Stimulated activated CD8-positive, alpha-beta memory T cell treated with anti-CD3 and anti-CD28 coated beads, Interleukin-4, amount 100 ng/mL, for 48 hours (primary cell): ENCODE results near the gene ZDHHC20.
"Not testable (repeated sequence)": the region's sequence is repeated elsewhere in the genome, so short reads cannot be mapped to it uniquely, and the experiment has no call there.

Experiments used
- DNase-seq: peaks from one replicate; pipeline ENCODE4 v3.0.0-alpha.2; 2020

ZDHHC20 gene

DNA sequence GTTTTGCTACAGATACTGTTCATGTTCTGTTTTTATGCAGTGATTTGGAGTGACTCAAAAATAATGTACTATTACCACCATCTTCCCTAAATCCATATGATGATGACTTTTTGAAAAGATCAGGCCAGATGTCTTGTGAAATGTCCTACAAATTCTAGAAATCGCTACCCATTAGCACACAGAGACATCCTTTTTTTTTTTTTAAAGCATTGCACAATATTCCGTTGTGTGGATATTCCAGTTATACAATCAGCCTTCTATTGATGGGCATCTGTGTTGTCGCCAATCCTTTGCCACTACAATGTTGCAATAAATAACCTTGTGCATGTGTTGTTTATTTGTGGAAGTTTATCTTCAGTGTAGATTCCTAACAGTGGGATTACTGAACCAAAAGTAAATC, 24.5 kb downstream of the ZDHHC20 start:
- DNase-seq = no peak

DNA sequence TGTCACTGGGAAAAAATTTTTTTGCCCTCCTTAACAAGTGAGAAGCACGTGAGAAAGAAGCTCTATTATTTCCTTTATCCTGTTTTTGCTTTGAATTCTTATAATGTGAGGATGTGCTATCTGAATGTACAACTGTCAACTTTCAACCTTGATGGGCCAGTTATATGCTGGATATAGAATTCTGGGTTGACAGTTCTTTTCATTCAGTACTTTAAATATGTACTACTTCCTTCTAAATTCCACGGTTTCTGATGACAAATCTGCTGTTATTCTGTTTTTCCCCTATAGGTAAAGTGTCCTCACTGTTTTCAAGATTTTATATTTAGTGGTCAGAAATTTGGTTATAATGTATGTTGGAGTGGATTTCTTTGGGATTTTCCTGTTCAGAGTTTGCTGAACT, 29.9 kb downstream of the ZDHHC20 start:
- no peak for DNase-seq

DNA sequence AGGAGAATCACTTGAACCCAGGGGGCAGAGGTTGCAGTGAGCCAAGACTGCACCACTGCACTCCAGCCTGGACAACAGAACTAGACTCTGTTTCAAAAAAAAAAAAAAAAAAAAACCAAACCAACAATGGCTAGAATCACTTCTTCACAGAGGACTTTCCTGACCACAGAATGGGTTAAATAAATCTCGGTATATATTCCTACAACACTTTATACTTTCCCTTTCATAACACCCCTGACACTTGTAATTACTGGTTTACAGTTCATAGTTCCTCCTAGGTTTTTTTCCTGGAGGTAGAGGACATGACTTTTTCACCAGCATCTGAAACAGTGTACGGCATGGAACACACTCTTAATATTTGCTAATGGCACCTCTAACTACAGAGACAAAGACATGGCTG, 31.4 kb downstream of the ZDHHC20 start:
- no peak for DNase-seq

DNA sequence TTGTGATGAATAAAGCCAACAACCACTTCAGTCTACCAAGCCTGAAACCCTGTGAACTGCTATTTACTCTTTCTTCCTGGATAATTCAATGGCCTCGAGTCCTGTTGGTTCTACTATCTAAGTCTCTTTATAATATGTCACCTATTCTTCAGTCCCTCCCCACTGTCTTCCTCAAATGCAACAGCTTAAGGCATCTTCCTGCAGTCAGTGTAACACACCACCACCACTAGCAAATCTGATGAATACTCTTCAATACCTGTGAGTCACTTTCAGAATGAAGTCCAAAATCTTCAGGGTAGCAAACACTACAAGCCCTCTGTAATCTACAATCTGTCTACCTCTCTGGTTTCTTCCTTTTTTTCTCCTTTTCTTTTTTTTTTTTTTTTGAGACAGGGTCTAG, 32.9 kb downstream of the ZDHHC20 start:
- no peak for DNase-seq

DNA sequence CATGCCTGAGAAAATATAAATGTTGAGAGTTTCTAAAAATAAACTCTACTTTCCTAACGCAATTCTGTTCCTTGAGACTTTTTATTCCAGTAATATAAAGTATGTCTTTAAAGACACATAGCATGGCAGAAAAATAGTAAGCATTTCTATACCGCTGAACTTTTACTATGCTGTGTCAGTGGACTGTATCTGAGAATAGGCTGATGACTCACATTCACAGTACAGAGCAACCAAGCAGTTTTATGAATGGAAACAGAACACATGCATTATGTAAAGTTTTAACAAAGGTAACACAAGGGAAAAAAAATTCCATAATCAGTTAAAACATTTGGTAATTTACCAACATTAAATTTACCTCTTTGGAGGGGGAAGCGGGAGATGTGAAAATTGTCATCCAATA, 38.4 kb downstream of the ZDHHC20 start:
- DNase-seq = no peak

DNA sequence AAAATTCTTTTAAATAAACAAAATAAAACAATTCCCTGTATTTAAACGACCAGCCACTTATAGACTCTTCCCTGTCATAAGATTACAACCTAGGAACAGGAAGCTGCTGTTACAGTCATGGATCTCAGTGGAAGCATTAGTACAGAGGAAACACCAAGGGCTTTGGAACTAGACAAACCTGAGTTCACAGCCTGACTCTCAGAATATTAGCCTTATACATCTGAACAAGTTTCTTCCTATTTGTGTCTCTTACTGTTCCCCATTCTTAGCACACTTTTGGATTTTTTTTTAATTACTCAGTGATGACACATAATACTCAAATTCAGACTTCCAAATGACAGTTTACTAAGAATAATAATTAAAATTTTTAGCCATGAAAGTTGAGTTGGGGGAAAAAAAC, 46.1 kb downstream of the ZDHHC20 start:
- no peak for DNase-seq

DNA sequence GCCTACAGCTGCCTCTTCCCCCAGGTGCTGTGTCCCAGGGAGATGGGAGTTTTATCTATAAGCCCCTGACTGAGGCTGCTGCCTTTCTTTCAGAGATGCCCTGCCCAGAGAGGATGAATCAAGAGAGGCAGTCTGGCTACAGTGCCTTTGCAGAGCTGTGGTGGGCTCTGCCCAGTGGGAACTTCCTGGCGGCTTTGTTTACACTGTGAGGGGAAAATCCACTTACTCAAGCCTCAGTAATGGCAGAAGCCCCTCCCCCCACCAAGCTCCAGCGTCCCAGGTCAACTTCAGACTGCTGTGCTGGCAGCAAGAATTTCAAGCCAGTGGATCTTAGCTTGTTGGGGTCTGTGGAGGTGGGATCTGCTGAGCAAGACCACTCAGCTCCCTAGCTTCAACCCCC, 48.6 kb downstream of the ZDHHC20 start:
- DNase-seq = not testable (repeated sequence)

DNA sequence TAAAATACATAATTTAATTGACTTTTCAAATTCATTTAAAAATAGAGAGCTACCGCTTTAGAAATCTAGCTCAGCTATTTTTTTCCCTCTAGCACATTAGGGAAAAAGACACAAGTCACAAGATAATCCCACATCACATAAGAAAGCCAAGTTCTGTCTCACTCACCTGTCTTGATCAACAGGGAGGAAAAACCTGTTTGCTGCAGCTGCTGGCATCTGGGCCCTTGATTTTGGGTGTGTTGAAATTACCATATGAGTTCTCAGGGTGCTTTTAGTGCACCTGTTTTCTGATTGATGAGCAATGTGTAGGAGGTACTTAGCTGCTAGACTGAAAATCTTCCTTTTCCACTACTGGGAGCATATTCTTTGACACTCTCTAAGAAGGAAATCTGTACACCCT, 53.8 kb downstream of the ZDHHC20 start:
- no peak for DNase-seq

DNA sequence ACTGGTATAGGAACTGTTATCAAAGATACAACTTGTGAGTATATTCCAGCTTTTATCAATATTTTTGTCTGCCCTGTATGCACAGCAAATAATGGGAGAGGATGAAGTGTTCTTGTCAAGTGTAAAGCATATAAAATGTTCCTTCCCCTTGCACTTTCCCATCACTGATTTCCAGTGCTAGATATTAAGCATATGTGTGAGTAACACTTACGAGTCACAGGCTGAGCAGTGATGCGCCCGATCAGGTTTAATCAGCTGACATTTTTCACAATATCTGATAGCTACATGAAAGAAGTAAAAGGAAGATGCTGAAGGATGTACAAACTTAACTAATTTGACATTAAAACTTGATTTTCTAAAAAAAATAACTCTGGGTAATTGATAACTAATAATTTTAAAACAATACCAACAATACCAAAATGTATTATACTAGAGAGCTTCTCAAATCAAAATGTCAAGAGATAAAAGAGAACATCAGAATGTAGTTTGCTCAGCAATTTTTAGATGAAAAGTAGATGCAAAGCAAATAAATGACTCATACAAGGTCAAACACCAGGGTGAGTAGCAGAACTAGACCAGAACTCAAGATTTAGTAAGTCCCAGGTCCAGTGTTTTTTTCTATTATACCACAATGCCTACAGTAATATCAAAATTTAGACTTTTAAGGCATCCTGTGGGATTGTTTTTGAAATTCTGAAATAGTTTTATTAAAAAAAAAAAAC, 56.4 kb downstream of the ZDHHC20 start:
- DNase-seq = no peak

DNA sequence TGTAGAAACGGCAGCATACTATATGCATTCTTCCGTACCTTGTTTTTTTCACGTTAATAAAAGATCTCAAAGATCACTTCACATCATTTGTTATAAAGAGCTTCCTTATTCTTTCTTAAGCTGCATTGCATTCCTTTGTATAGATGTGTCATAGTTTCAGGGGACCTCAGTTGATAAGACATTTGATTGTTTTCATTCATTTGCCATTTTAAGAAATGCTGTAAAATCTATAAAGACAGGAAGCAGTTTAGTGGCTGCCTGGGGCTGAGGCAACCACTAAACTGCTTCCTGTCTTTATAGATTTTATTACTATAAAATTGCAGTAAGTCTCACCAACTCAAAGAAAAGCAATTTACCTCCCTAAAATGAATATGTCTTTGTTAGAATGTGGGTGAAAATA, 59.4 kb downstream of the ZDHHC20 start:
- DNase-seq = no peak

DNA sequence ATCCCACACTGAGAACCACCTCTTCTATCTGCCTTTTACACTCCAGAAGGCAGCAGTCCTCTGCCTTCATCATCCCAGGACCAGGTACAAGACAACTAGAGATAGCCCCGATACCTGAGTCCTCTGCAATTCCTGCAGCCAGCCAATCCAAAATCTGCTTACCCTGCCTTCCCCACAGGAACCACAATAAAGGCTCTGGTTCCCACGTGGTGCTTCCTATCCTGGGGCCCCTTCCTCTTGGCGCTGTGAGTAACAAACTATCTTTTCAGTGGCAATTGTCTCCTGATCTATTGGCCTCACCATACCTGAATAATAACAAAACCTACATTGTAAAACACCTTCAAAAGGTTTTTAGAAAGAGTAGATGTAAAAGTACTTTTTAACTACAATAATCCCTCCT, 63.1 kb downstream of the ZDHHC20 start:
- peak; percentile 37 for DNase-seq

DNA sequence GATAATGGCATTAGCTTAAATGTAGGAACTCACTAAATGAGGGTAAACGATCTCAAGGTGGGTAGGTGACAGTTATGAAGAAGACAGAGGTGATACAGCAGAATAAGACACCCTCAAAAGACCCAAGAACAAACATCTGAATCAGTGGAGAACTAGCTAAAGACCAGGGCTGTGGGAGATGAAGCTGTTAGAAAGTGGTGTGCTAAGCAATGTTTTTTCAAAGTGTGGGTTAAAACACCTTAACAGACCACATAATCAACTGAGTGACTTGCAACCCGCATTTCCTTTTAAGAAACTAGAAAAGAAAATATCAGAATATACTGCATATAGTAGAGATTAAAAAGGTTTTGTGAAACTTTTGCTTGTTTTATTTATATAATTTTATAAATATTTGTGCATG, 70.0 kb downstream of the ZDHHC20 start:
- DNase-seq = no peak

DNA sequence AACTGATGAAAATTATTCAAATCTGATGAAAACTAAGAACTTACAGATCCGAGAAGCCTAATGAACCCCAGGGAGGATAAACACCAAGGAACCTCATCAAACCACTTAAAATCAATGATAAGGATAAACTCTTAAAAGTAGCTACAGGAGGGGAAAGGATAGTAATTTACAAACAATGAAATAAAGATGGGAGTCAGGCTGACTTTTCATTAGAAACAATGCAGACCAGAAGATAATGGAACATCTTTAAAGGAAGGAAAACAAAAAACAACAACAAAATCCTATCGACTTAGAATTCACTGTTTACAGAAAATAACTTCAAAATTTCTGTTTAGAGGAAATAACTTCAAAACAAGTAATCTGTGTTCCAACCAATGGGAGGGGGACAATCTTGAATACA, 73.4 kb downstream of the ZDHHC20 start:
- no peak for DNase-seq

DNA sequence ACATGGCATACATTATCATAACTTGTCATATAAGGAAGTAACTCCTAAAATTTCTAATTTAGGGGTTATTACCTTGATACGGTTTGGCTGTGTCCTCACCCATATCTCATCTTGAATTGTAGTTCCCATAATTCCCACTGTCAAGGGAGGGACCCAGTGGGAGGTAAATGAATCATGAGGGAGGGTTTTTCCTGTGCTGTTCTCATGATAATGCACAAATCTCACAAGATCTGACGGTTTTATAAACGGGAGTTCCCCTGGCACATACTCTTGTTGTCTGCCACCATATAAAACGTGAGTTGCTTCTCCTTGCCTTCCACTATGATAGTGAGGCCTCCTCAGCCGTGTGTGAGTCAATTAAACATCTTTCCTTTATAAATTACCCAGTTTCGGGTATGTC, 76.0 kb downstream of the ZDHHC20 start:
- DNase-seq = no peak

DNA sequence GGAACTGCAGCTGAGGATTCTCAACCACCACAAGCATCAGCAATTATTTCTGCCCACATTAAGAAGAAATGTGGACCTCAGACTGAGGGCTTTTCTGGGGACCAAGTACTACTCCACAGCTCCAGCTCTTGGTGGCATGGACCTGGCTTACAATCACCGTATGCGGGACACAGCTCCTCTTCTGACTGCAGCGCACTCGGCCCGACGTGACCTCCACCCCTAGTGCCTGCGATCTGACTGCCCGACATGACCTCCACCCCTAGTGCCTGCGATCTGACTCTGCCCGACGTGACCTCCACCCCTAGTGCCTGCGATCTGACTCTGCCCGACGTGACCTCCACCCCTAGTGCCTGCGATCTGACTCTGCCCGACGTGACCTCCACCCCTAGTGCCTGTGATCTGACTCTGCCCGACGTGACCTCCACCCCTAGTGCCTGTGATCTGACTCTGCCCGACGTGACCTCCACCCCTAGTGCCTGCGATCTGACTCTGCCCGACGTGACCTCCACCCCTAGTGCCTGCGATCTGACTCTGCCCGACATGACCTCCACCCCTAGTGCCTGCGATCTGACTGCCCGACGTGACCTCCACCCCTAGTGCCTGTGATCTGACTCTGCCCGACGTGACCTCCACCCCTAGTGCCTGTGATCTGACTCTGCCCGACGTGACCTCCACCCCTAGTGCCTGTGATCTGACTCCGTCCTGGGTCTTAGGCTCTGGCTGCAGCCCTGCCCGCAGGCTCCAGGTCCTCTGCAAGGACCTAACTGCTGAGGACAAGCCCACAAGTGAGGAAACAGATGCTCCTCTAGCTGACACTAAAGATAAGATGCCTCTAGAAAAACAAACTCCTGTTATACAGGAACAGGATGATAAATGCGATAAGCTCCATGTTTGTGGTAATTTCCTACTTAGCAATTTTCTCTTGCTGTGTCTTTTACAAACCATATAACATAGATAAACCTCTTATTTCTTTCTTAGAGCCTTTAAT, 81.8 kb downstream of the ZDHHC20 start:
- not testable (repeated sequence) for DNase-seq

DNA sequence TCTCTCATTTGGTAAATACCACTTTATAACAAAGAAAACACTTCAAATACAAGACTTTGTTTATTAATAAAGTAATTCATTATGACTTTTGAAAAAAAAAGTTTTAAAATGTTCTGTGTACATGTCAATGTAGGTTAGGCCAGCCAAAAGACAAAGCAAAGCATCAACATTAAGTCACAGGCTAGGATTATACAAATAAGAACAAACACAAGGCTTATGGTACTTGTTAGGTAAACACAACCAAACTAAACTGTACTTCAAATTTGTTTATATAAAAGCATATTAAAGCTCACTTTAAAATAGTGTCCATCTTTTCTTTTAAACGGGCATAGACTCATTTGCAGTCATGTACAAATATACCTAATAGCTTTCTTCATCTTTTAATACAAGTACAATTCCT, 86.6 kb downstream of the ZDHHC20 start:
- no peak for DNase-seq

DNA sequence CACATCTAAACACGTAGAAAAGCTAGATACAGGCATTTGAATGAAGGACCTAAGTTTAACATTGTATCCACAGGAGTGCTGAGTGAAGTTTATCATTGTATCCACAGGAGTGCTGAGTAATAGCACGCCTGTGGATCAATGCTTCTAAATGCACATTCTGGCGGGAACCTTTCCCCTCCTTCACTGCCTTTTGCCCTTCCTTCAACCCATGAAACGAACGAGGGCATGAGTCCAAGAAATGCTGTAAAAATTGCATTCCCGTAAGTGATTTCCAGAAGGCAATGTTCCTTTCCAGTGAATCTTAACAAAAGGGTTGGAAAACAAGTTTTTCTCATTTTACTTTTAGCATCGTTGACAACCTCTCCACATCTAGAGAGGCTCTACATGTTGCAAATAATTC, 88.1 kb downstream of the ZDHHC20 start:
- no peak for DNase-seq

DNA sequence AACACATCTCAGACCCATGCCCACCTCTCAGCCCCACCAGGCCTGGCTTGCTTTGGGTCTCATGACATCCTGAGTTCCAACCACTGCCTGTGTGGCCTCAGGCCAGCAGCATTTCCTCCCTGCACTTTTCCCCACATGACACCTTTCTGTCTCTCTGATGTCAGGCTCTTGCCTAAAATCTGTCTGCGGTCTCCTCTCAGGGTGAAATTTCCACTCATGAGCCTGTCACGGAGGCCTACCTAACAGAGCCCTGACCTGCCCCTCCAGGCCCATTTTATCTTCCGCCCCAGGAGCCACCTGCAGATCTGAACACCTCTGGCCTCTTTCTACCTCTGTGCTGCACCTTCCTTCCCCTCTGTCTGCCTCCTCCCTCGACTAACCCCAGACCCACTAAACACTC, 93.5 kb downstream of the ZDHHC20 start:
- DNase-seq = peak; percentile 30

DNA sequence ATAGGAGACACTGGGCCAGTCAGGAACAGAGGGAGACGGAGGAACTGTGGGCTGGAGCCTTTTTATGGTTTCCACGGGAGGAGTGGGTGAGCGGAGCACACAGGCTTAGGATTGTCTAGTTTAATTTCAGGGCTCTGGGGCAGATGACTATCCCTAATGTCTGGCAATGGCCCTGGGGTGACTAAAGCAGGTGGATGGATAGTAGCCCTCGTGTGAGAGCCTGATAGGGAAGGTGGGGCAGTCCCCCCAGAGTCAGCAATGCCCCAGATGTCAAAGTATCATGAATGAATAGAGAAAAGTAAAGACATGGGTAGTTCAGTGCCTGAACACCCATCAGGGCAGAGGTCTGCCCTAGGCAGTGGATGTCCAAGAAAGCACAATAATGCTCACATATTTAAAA, 94.2 kb downstream of the ZDHHC20 start:
- DNase-seq = no peak

DNA sequence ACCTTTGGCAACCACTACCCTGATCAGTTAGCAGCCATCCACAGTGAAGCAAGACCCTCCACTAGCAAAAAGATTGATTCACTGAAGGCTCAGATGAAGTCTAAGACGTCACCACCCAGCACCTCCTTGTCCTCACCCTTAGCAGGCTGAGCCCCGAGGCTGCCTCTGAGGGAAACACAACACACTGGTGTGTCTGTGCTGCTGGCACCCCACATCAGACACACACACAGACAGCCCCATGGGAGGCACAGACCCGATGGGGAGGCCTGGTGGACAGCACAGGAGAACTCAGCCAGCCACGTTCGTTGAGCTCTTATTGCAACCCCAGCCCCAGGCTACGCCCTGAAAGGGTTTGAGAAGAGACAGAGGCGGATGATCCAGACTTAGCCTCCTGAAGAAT, 94.7 kb downstream of the ZDHHC20 start:
- no peak for DNase-seq

DNA sequence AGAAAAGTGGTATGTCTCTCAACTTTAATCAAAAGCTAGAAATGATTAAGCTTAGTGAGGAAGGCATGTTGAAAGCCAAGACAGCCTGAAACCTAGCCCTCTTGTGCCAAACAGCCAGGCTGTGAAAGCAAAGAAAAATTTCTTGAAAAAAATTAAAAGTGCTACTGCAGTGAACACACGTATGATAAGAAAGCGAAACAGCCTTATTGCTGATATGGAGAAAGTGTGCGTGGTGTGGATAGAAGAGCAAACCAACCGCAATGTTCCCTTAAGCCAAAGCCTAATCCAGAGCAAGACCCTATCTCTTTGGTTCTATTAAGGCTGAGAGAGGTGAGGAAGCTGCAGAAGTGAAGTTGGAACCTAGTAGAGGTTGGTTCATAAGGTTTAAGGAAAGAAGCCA, 96.4 kb downstream of the ZDHHC20 start:
- no peak for DNase-seq

DNA sequence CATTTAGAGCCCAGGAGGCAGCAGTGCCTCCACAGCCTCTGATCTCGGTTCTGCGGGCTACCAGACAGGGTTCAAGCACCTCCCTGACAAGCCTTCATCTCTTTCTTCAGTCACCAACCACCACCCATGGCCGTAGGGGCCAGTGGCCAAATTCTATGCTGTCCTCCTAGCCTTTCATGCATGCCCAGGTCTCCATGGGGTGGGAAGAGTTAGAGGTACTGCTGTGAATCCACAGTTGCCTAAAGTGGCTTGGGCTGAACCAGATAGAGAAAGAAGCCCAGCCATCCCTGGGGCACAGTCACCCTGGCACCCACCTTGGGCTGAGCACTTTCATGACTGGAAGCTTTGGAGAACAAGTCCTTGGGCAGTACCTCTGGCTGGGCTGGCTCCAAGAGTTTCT, 97.4 kb downstream of the ZDHHC20 start:
- DNase-seq = no peak

DNA sequence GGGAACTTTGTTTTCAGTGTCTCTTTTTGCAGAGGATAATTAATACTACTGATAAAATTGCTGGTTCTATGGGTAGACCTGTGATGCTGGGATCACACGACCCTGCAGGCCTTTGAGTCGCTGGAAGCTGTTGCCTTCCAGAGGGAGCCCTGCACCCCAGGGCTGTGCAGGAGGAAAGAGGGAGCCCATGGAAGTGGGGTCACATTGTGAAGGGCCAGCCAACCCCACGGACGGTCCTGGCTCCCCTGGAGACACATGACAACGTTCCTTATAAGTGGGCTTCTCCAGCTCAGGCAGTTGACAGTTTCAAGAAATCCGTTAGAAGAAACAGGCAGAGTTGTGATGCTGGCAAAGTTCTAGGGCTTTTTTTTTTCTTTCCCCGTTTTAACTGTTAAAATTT, 98.0 kb downstream of the ZDHHC20 start:
- DNase-seq = no peak

DNA sequence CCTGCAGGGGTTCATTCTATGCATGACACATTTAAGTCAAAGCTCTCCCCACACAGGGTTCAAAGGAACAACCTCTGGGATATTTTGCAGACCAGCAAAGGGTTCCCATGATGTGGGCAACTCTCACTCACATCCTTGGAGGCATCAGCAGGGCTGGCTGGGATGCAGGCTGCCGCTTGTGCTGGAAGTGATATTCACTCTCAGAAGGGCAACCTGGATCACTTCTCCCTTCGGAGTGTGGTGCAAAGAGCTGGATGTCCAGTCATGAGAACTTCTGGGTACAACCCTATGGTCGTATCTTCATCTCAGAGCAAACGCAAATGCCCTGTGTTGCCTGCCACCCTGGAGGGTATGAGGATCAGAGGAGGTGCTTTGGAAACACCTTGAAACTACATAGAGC, 98.6 kb downstream of the ZDHHC20 start:
- no peak for DNase-seq
